Esophagus muscularis mucosa (tissue), 4 donors: ENCODE measurements around the gene MEMO1. TPM values are rescaled to one million over a fixed set of nuclear protein-coding genes. Genes with fewer than 3 reads are reported as not detected.

Source experiments
- DNase-seq: peaks from one replicate; pipeline ENCODE4 v3.0.0-alpha.2; 2017; ENCODE audit errors: extremely low spot score
- H3K27ac ChIP-seq, 4 donors: fragments of 200-600 bp; sonication (generic); replicated peaks in 1 of 4; 1 replicate in 3 of 4; 2 replicates in 1 of 4; pipeline ENCODE4 v1.5.1; 2016 to 2019; ENCODE audit warnings: mild to moderate bottlenecking in 1 of 4
- H3K27me3 ChIP-seq, 4 donors: fragments of 200-600 bp; sonication (generic); one replicate each; pipeline versions ENCODE4 v1.5.1 to v1.6.0; 2016 to 2019
- H3K36me3 ChIP-seq, 4 donors: fragments of 200-600 bp; sonication (generic); one replicate each; pipeline ENCODE4 v1.5.1; 2016 to 2019
- H3K4me1 ChIP-seq, 4 donors: fragments of 200-600 bp; sonication (generic); one replicate each; pipeline ENCODE4 v1.5.1; 2016 to 2019
- H3K4me3 ChIP-seq, 4 donors: fragments of 200-600 bp; sonication (generic); 1 replicate in 2 of 4; 2 replicates in 2 of 4; pipeline ENCODE4 v1.5.1; 2016 to 2019; ENCODE audit warnings: mild to moderate bottlenecking in 4 of 4, moderate library complexity in 1 of 4
- H3K9me3 ChIP-seq, 4 donors: fragments of 200-600 bp; sonication (generic); 1 replicate in 3 of 4; 2 replicates in 1 of 4; pipeline ENCODE4 v1.5.1; 2016 to 2019
- EP300 ChIP-seq: sonication (generic); formaldehyde crosslinking; IDR thresholded peaks from one replicate; pipeline ENCODE4 v1.6.1; 2017; ENCODE audit warnings: antibody characterized with exemption
- POLR2A ChIP-seq: fragments of 450-650 bp; IDR thresholded peaks from one replicate; pipeline ENCODE4 v1.6.1; 2017; ENCODE audit warnings: antibody characterized with exemption, moderate library complexity, mild to moderate bottlenecking, low read depth
- POLR2AphosphoS5 ChIP-seq, 2 donors: sonication (generic); formaldehyde crosslinking; IDR thresholded peaks; one replicate each; pipeline ENCODE4 v1.6.1; 2017; ENCODE audit warnings: antibody characterized with exemption in 2 of 2
- WGBS: methylation state at CpG from one replicate; pipeline ENCODE4 v1.1.5; 2018; 5-methylcytosine and 5-hydroxymethylcytosine counted together
- intact Hi-C: fragments of 100-400 bp; cut with DNase I; formaldehyde crosslinking; loops from one replicate; pipeline ENCODE4 v1.15.1; 2023
- total RNA-seq, 4 donors: library from RNA; depleted of rRNA; stranded (reverse); fragments of >200 nt; gene quantifications; one replicate each; pipeline versions ENCODE4 v1.1.0 to v1.2.1, GENCODE V29; 2016
- TF ChIP-seq, protein P1 (sequence below), 3 experiments: fragments of 200-600 bp in 2 of 3; fragments of 450-650 bp in 1 of 3; sonication (generic) in 2 of 3; IDR thresholded peaks; one replicate each; pipeline ENCODE4 v1.5.1; 2017 to 2019; ENCODE audit warnings: antibody characterized with exemption in 3 of 3, mild to moderate bottlenecking in 2 of 3, moderate library complexity in 1 of 3

Gene MEMO1
- total RNA-seq, 4 donors from 2014 or later: 25.0 to 40.7 (median 33.2) TPM

DNA sequence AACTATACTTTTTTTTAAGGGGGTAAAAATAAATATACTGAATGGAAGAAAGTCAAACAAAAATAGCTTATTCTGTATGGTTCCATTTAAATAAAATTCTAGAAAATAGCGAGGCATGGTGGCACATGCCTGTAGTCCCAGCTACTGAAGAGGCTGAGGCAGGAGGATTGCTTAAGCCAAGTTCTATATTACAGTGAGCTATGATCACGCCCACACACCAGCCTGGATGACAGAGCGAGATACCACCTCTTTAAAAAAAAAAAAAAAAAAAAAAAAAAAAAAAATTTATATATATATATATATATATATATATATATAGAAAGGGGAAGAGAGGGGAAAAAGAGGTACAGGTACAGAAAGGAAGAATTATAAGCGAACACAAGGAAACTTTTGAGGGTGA is 77.7 kb downstream of the MEMO1 start:
- no peaks in the 10 kb centered on the region for H3K4me1 ChIP-seq
- no peaks in the 10 kb centered on the region for H3K27me3 ChIP-seq
- H3K27ac ChIP-seq: no peak overlapping the region
- H3K9me3 ChIP-seq: no peaks in the 10 kb centered on the region
- no peaks in the 10 kb centered on the region for H3K36me3 ChIP-seq
- no peak overlapping the region for H3K4me3 ChIP-seq
- intact Hi-C loops: no loop called here
- TF ChIP-seq EP300: no peak
- no peak for TF ChIP-seq POLR2AphosphoS5 (IDR thresholded peaks at IDR 0.05)
- TF ChIP-seq, protein P1, sequence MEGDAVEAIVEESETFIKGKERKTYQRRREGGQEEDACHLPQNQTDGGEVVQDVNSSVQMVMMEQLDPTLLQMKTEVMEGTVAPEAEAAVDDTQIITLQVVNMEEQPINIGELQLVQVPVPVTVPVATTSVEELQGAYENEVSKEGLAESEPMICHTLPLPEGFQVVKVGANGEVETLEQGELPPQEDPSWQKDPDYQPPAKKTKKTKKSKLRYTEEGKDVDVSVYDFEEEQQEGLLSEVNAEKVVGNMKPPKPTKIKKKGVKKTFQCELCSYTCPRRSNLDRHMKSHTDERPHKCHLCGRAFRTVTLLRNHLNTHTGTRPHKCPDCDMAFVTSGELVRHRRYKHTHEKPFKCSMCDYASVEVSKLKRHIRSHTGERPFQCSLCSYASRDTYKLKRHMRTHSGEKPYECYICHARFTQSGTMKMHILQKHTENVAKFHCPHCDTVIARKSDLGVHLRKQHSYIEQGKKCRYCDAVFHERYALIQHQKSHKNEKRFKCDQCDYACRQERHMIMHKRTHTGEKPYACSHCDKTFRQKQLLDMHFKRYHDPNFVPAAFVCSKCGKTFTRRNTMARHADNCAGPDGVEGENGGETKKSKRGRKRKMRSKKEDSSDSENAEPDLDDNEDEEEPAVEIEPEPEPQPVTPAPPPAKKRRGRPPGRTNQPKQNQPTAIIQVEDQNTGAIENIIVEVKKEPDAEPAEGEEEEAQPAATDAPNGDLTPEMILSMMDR (IDR thresholded peaks at IDR 0.05): no peak
- no peak for TF ChIP-seq POLR2A
- DNase-seq: no peak
- 98% methylated on average over 4 of the region's 4 CpGs for WGBS

DNA sequence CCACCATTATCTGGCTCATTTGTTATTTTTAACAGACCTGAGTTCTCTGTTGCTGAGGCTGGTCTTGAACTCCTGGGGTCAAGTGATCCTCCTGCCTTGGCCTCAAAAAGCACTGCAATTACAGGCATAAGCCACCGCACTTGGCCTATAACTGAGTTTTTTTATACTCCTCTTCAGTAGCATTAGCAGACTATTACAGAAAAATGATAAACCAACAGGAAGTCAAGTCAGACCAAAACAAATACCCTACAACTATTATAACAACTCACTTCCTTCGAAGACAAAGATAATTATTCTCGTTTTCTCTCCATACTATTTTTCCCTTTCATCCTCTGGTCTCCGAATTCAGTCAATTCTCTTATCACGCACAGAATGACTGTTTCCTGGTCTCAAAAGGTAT is 78.2 kb downstream of the MEMO1 start:
- intact Hi-C loops: no loop called here
- TF ChIP-seq POLR2A: no peak
- TF ChIP-seq, protein P1 (IDR thresholded peaks at IDR 0.05): no peak
- no peak for TF ChIP-seq POLR2AphosphoS5 (IDR thresholded peaks at IDR 0.05)
- TF ChIP-seq EP300: no peak
- H3K27ac ChIP-seq: no peak overlapping the region
- DNase-seq: no peak
- no peak overlapping the region for H3K4me3 ChIP-seq
- 94% methylated on average over 5 of the region's 5 CpGs for WGBS
- no peaks in the 10 kb centered on the region for H3K27me3 ChIP-seq
- no peaks in the 10 kb centered on the region for H3K36me3 ChIP-seq
- H3K9me3 ChIP-seq: no peaks in the 10 kb centered on the region
- H3K4me1 ChIP-seq: no peaks in the 10 kb centered on the region

DNA sequence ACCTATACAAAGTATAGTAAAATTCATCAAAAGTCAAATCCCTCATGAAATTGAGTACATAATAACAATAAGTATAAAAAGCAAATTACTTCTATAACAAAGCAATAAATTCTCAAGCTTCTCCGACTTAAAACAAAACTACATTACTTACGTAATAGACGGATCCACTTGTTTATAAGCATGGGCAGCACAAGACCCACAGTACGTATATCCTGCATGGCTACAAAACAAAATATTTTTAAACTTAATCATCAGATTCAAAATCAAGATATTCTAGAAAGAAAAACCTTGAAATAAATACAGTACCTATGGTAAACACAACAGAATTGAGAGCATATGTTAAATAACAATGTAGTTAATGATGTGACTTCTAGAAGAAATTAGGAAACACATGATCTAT is 78.9 kb downstream of the MEMO1 start:
- Histone ChIP-seq H3K4me1 (no peaks in the 10 kb centered on the region), H3K9me3 (no peaks in the 10 kb centered on the region), H3K36me3 (peaks cover 0 to 3% (median under 1%) of the 10 kb centered on the region in 4 donors), H3K27ac (no peak overlapping the region), H3K27me3 (no peaks in the 10 kb centered on the region), H3K4me3 (no peak overlapping the region)
- intact Hi-C loops: no loop called here
- WGBS: 95% methylated on average over 4 of the region's 4 CpGs
- no peak for DNase-seq
- no peak for TF ChIP-seq EP300
- TF ChIP-seq POLR2A: no peak
- TF ChIP-seq POLR2AphosphoS5 (IDR thresholded peaks at IDR 0.05): no peak
- TF ChIP-seq, protein P1 (IDR thresholded peaks at IDR 0.05): no peak

DNA sequence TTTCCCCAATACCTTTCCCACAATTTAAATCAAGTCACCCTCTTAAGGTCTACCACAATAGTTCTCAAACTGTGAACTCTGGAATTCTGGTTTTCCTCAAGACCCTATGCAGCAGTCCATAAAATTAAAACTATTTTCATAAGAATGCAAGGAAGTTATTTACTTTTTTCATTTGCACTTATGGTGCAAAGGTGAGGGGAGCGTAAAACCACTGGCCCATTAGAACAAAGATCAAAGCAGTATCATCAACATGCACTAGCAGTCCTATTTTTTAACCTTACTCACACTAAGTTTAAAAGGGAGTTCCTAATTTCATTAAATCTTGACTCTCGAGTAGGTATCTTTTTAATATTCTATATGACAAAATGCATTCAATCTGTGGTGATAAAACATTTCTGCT is 85.3 kb downstream of the MEMO1 start:
- no peaks in the 10 kb centered on the region for H3K4me1 ChIP-seq
- H3K4me3 ChIP-seq: no peak overlapping the region
- no peak for DNase-seq
- no peaks in the 10 kb centered on the region for H3K27me3 ChIP-seq
- H3K27ac ChIP-seq: no peak overlapping the region
- intact Hi-C loops: no loop called here
- no peaks in the 10 kb centered on the region for H3K9me3 ChIP-seq
- peaks cover 0 to 15% (median 6%) of the 10 kb centered on the region in 4 donors for H3K36me3 ChIP-seq
- 97% methylated on average over 2 of the region's 2 CpGs for WGBS
- TF ChIP-seq EP300: no peak
- no peak for TF ChIP-seq POLR2A
- TF ChIP-seq, protein P1 (IDR thresholded peaks at IDR 0.05): no peak
- TF ChIP-seq POLR2AphosphoS5 (IDR thresholded peaks at IDR 0.05): no peak

DNA sequence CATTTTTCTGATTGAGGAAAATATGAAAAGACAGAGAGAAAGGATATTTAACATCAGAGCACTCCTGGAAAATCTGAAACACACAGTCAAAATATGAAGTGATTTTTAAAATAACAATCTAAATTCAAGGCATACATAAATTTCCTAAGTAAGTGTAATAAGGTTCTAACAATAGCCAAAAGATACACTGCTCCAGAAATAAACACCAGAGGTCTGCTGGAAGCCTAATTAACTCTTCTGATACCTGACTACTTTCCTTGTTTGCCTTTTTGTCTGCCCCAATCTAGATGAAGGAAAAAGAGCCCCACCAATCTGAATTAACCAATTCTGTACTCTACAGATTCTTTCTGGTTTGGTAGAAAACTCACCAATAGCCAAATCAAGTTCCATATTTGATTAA is 87.1 kb downstream of the MEMO1 start:
- Histone ChIP-seq H3K36me3 (peaks cover 0 to 27% (median 6%) of the 10 kb centered on the region in 4 donors), H3K27me3 (no peaks in the 10 kb centered on the region), H3K9me3 (no peaks in the 10 kb centered on the region), H3K4me3 (no peak overlapping the region), H3K27ac (no peak overlapping the region), H3K4me1 (no peaks in the 10 kb centered on the region)
- TF ChIP-seq, protein P1 (IDR thresholded peaks at IDR 0.05): no peak
- TF ChIP-seq POLR2A (no peak), POLR2AphosphoS5 (IDR thresholded peaks at IDR 0.05) (no peak), EP300 (no peak)
- DNase-seq: no peak
- intact Hi-C loops: no loop called here
